ENCODE results near the gene IL17C.
A peak's percentile ranks its signal among the peaks of the same experiment; 100 is the strongest.

Gene IL17C

GRCh38 chr16:88638323-88639230, at the start of gene IL17C:
Gene IL17C, plus strand, starts transcription at chr16:88638572. Its CDS starts 70 bp downstream, at chr16:88638642.
- Histone ChIP-seq H4K20me1 (ENCODE audit: insufficient read depth, low read length) (no peaks in the 10 kb centered on the region), H3K79me2 (ENCODE audit: insufficient read depth, low read length) (no peaks in the 10 kb centered on the region), H3K9me2 (ENCODE audit: low read depth, low read length) (no peaks in the 10 kb centered on the region), H3K4me1 (ENCODE audit: insufficient read depth, low read length, severe bottlenecking) (peaks cover 45% of the 10 kb centered on the region), H2AFZ (ENCODE audit: low read length) (no peak within 1 kb of the TSS), H3K4me3 (ENCODE audit: low read depth, low read length, poor library complexity, severe bottlenecking) (no peak within 1 kb of the TSS), H3K9ac (ENCODE audit: low read length) (no peak within 1 kb of the TSS; the same call in 1 of the 2 replicates), H3K27ac (ENCODE audit: low read depth, low read length, poor library complexity, severe bottlenecking) (peak within 1 kb of the TSS; percentile 50), H3K27me3 (ENCODE audit: insufficient read depth, low read length) (peaks cover 16% of the 10 kb centered on the region), H3K4me2 (ENCODE audit: low read length) (peak within 1 kb of the TSS; percentile 23; the same call in 1 of the 2 replicates), H3K9me3 (ENCODE audit: low read length) (no peaks in the 10 kb centered on the region), H3F3A (ENCODE audit: insufficient read depth, low read length) (no peaks in the 10 kb centered on the region), H3K36me3 (ENCODE audit: insufficient read depth, low read length) (peaks cover 13% of the 10 kb centered on the region)
- no peak for TF ChIP-seq CTCF (IDR thresholded peaks at IDR 0.05; ENCODE audit: low read length)
- TF ChIP-seq EZH2 (IDR thresholded peaks at IDR 0.05; ENCODE audit: borderline replicate concordance, low read length), result no peak

DNA sequence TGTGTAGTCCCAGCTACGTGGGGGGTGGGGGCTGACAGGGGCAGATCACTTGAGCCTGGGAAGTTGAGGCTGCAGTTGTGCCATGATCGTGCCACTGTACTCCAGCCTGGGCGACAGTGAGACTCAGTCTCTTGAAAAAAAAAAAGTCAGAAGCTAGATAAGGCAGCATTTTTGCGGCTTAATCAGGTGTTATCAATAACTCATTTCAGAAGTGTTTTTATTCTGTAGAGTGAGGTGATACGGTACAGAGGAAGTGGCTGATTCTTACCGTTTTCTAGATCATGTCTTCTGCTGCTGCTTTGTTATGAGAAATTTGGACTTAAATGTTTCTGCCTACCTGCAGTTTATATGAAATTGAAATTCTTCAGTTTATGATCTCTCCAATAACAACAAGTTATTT, 49.6 kb upstream of the IL17C start:
- Histone ChIP-seq H3K4me1 (ENCODE audit: insufficient read depth, low read length, severe bottlenecking) (no peaks in the 10 kb centered on the region), H3K9me3 (ENCODE audit: low read length) (no peaks in the 10 kb centered on the region), H3K36me3 (ENCODE audit: insufficient read depth, low read length) (peaks cover 85% of the 10 kb centered on the region), H3K9ac (ENCODE audit: low read length) (no peak overlapping the region), H2AFZ (ENCODE audit: low read length) (no peak overlapping the region), H3K27ac (ENCODE audit: low read depth, low read length, poor library complexity, severe bottlenecking) (no peak overlapping the region), H3K4me2 (ENCODE audit: low read length) (no peak overlapping the region), H3F3A (ENCODE audit: insufficient read depth, low read length) (no peaks in the 10 kb centered on the region), H4K20me1 (ENCODE audit: insufficient read depth, low read length) (no peaks in the 10 kb centered on the region), H3K27me3 (ENCODE audit: insufficient read depth, low read length) (no peaks in the 10 kb centered on the region), H3K4me3 (ENCODE audit: low read depth, low read length, poor library complexity, severe bottlenecking) (no peak overlapping the region), H3K9me2 (ENCODE audit: low read depth, low read length) (no peaks in the 10 kb centered on the region), H3K79me2 (ENCODE audit: insufficient read depth, low read length) (peaks cover 4% of the 10 kb centered on the region; the same call in 1 of the 2 replicates)
- no peak for TF ChIP-seq CTCF (IDR thresholded peaks at IDR 0.05; ENCODE audit: low read length)
- no peak for TF ChIP-seq EZH2 (IDR thresholded peaks at IDR 0.05; ENCODE audit: borderline replicate concordance, low read length)

DNA sequence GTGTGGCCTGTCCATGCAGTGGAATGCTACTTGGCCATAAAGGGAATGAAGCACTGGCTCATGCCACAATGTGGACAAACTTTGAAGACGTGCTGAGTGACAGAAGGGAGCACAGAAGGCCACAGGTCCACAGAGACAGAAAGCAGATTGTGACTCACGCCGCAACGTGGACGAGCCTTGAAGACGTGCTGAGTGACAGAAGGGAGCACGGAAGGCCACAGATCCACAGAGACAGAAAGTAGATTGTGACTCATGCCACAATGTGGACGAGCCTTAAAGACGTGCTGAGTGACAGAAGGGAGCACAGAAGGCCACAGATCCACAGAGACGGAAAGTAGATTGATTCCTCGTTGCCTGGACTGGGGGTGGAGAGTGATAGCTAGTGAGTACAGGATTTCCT, 48.9 kb upstream of the IL17C start:
- Histone ChIP-seq H3K4me1 (ENCODE audit: insufficient read depth, low read length, severe bottlenecking) (no peaks in the 10 kb centered on the region), H3K9me2 (ENCODE audit: low read depth, low read length) (no peaks in the 10 kb centered on the region), H3K9ac (ENCODE audit: low read length) (no peak overlapping the region), H3K4me2 (ENCODE audit: low read length) (no peak overlapping the region), H3K79me2 (ENCODE audit: insufficient read depth, low read length) (peaks cover 9% of the 10 kb centered on the region; the same call in 1 of the 2 replicates), H3K27me3 (ENCODE audit: insufficient read depth, low read length) (no peaks in the 10 kb centered on the region), H3K36me3 (ENCODE audit: insufficient read depth, low read length) (peaks cover 90% of the 10 kb centered on the region), H3K27ac (ENCODE audit: low read depth, low read length, poor library complexity, severe bottlenecking) (no peak overlapping the region), H3K9me3 (ENCODE audit: low read length) (no peaks in the 10 kb centered on the region), H4K20me1 (ENCODE audit: insufficient read depth, low read length) (no peaks in the 10 kb centered on the region), H2AFZ (ENCODE audit: low read length) (no peak overlapping the region), H3K4me3 (ENCODE audit: low read depth, low read length, poor library complexity, severe bottlenecking) (no peak overlapping the region), H3F3A (ENCODE audit: insufficient read depth, low read length) (no peaks in the 10 kb centered on the region)
- TF ChIP-seq CTCF (IDR thresholded peaks at IDR 0.05; ENCODE audit: low read length) (no peak), EZH2 (IDR thresholded peaks at IDR 0.05; ENCODE audit: borderline replicate concordance, low read length) (no peak)
